Small intestine (tissue), 7 donors: ENCODE measurements around the gene COL23A1. TPM values are rescaled to one million over a fixed set of nuclear protein-coding genes. Genes with fewer than 3 reads are reported as not detected.

Source experiments
- DNase-seq, 2 donors: peaks; one replicate each; pipeline versions ENCODE4 v3.0.0 to v3.0.0-alpha.2; 2013
- FAIRE-seq: peaks from 2 replicates; lab custom pipeline; 2012; peaks lifted over from hg19 to GRCh38; lab: Jason Lieb, UNC
- H3K27ac ChIP-seq, 3 donors: one replicate each; pipeline ENCODE4 v1.5.1; 2013; ENCODE audit warnings: low read length in 2 of 3, mild to moderate bottlenecking in 2 of 3, control low read depth in 1 of 3, inconsistent platforms in 1 of 3, low read depth in 1 of 3, moderate library complexity in 1 of 3
- H3K27me3 ChIP-seq, 3 donors: one replicate each; pipeline ENCODE4 v1.6.1; 2013; ENCODE audit warnings: low read length in 3 of 3, inconsistent platforms in 1 of 3; ENCODE audit not compliant: control insufficient read depth in 3 of 3, insufficient read depth in 3 of 3
- H3K36me3 ChIP-seq, 3 donors: one replicate each; pipeline ENCODE4 v1.6.1; 2013; ENCODE audit warnings: low read length in 3 of 3, inconsistent platforms in 1 of 3, low read depth in 1 of 3, mild to moderate bottlenecking in 1 of 3, moderate library complexity in 1 of 3; ENCODE audit not compliant: control insufficient read depth in 3 of 3, insufficient read depth in 2 of 3
- H3K4me1 ChIP-seq, 3 donors: one replicate each; pipeline ENCODE4 v1.6.1; 2013; ENCODE audit warnings: low read length in 2 of 3, inconsistent platforms in 1 of 3, low read depth in 1 of 3, mild to moderate bottlenecking in 1 of 3, moderate library complexity in 1 of 3; ENCODE audit not compliant: control insufficient read depth in 3 of 3, insufficient read depth in 2 of 3
- H3K4me3 ChIP-seq, 3 donors: one replicate each; pipeline ENCODE4 v1.5.1; 2013; ENCODE audit warnings: low read length in 3 of 3, control low read depth in 1 of 3, inconsistent platforms in 1 of 3, low read depth in 1 of 3, mild to moderate bottlenecking in 1 of 3, moderate library complexity in 1 of 3
- H3K9me3 ChIP-seq, 2 donors: one replicate each; pipeline ENCODE4 v1.6.1; 2013; ENCODE audit warnings: low read depth in 1 of 2, low read length in 1 of 2; ENCODE audit not compliant: control insufficient read depth in 2 of 2, insufficient read depth in 1 of 2
- WGBS, 3 donors: extraction: QIAGEN DNeasy Blood & Tissue Kit; methylation state at CpG; one replicate each; pipeline ENCODE4 v1.1.7; 2013; 5-methylcytosine and 5-hydroxymethylcytosine counted together
- polyA plus RNA-seq, 4 donors: library from polyadenylated mRNA; stranded (reverse) in 3 of 4; unstranded in 1 of 4; fragments of 200-250 nt in 3 of 4; fragments of 120-200 nt in 1 of 4; gene quantifications; one replicate each; pipeline versions ENCODE4 v1.2.1 to v1.2.3, GENCODE V29; 2013
- donor health status: healthy with polysubstance abuse.
- donor health status: control.
- donor health status: control.
- donor health status: Bipolar disorder and iron deficiency.
- donor health status: healthy.

COL23A1 gene
- polyA plus RNA-seq, 4 donors: 1.4 to 3.2 (median 1.6) TPM; not detected in 1

GRCh38 chr5:178338750-178339144 lies 251.4 kb downstream of the COL23A1 start:
- peaks cover 0 to 4% (median 0%) of the 10 kb centered on the region in 3 donors for H3K4me1 ChIP-seq
- H3K4me3 ChIP-seq: no peak overlapping the region
- H3K27ac ChIP-seq: no peak overlapping the region
- DNase-seq (no peak), FAIRE-seq (no peak)
- H3K27me3 ChIP-seq: no peaks in the 10 kb centered on the region
- no peaks in the 10 kb centered on the region for H3K9me3 ChIP-seq
- no peaks in the 10 kb centered on the region for H3K36me3 ChIP-seq
- 66 to 71% (median 70%) methylated on average over 2 of the region's 2 CpGs for WGBS, 3 donors

GRCh38 chr5:178338126-178338749 lies 252.0 kb downstream of the COL23A1 start:
- H3K27me3 ChIP-seq: no peaks in the 10 kb centered on the region
- H3K4me1 ChIP-seq: peaks cover 0 to 4% (median 0%) of the 10 kb centered on the region in 3 donors
- DNase-seq: peak in 1 of 2 donors; percentile 21
- no peaks in the 10 kb centered on the region for H3K36me3 ChIP-seq
- no peak overlapping the region for H3K4me3 ChIP-seq
- FAIRE-seq: no peak
- 65 to 83% (median 69%) methylated on average over 11 of the region's 11 CpGs for WGBS, 3 donors
- no peaks in the 10 kb centered on the region for H3K9me3 ChIP-seq
- H3K27ac ChIP-seq: no peak overlapping the region

- 70 to 81% (median 72%) methylated on average over 7 of the region's 7 CpGs for WGBS, 3 donors
- no peaks in the 10 kb centered on the region for H3K9me3 ChIP-seq
- H3K4me1 ChIP-seq: peaks cover 0 to 4% (median 0%) of the 10 kb centered on the region in 3 donors
- no peaks in the 10 kb centered on the region for H3K36me3 ChIP-seq
- DNase-seq: no peak
- no peaks in the 10 kb centered on the region for H3K27me3 ChIP-seq
- H3K4me3 ChIP-seq: no peak overlapping the region
- FAIRE-seq: no peak
- H3K27ac ChIP-seq: no peak overlapping the region
Observed at GRCh38 chr5:178337334-178337741, 252.9 kb downstream of the COL23A1 start.

- DNase-seq (no peak), FAIRE-seq (no peak)
- Histone ChIP-seq H3K4me3 (no peak overlapping the region), H3K4me1 (peaks cover 0 to 5% (median 0%) of the 10 kb centered on the region in 3 donors), H3K9me3 (no peaks in the 10 kb centered on the region), H3K36me3 (no peaks in the 10 kb centered on the region), H3K27me3 (no peaks in the 10 kb centered on the region), H3K27ac (no peak overlapping the region)
- 60 to 76% (median 71%) methylated on average over 21 of the region's 21 CpGs for WGBS, 3 donors
Observed at GRCh38 chr5:178336889-178337288, 253.3 kb downstream of the COL23A1 start.

GRCh38 chr5:178335302-178336030 lies 254.7 kb downstream of the COL23A1 start:
- DNase-seq (no peak), FAIRE-seq (no peak)
- 72 to 79% (median 76%) methylated on average over 8 of the region's 8 CpGs for WGBS, 3 donors
- no peak overlapping the region for H3K4me3 ChIP-seq
- no peaks in the 10 kb centered on the region for H3K36me3 ChIP-seq
- no peaks in the 10 kb centered on the region for H3K27me3 ChIP-seq
- H3K9me3 ChIP-seq: no peaks in the 10 kb centered on the region
- H3K4me1 ChIP-seq: peaks cover 0 to 13% (median 0%) of the 10 kb centered on the region in 3 donors
- no peak overlapping the region for H3K27ac ChIP-seq

- H3K4me3 ChIP-seq: no peak overlapping the region
- WGBS, 3 donors: 84 to 88% (median 86%) methylated on average over 8 of the region's 8 CpGs
- no peaks in the 10 kb centered on the region for H3K9me3 ChIP-seq
- H3K36me3 ChIP-seq: no peaks in the 10 kb centered on the region
- H3K27me3 ChIP-seq: no peaks in the 10 kb centered on the region
- FAIRE-seq (no peak), DNase-seq (no peak)
- H3K27ac ChIP-seq: no peak overlapping the region
- H3K4me1 ChIP-seq: peaks cover 0 to 13% (median 0%) of the 10 kb centered on the region in 3 donors
Observed at GRCh38 chr5:178334861-178335260, 255.3 kb downstream of the COL23A1 start.

GRCh38 chr5:178333821-178334481 lies 256.2 kb downstream of the COL23A1 start:
- H3K27me3 ChIP-seq: no peaks in the 10 kb centered on the region
- DNase-seq (no peak), FAIRE-seq (no peak)
- no peak overlapping the region for H3K4me3 ChIP-seq
- no peaks in the 10 kb centered on the region for H3K36me3 ChIP-seq
- WGBS, 3 donors: 86 to 87% (median 87%) methylated on average over 21 of the region's 21 CpGs
- H3K9me3 ChIP-seq: no peaks in the 10 kb centered on the region
- peaks cover 0 to 13% (median 0%) of the 10 kb centered on the region in 3 donors for H3K4me1 ChIP-seq
- H3K27ac ChIP-seq: no peak overlapping the region

- no peak overlapping the region for H3K27ac ChIP-seq
- H3K4me3 ChIP-seq: no peak overlapping the region
- WGBS, 3 donors: 18 to 57% (median 33%) methylated on average over 7 of the region's 7 CpGs
- no peaks in the 10 kb centered on the region for H3K27me3 ChIP-seq
- DNase-seq (no peak), FAIRE-seq (no peak)
- H3K9me3 ChIP-seq: no peaks in the 10 kb centered on the region
- H3K4me1 ChIP-seq: peaks cover 0 to 13% (median 0%) of the 10 kb centered on the region in 3 donors
- no peaks in the 10 kb centered on the region for H3K36me3 ChIP-seq
Observed at GRCh38 chr5:178332210-178332641, 258.0 kb downstream of the COL23A1 start.
